TTC549 (cell line): ENCODE data around the gene BHLHA15.
"Not testable (repeated sequence)": the region's sequence is repeated elsewhere in the genome, so short reads cannot be mapped to it uniquely, and the experiment has no call there.

Experiments used
- FAIRE-seq: peaks from 2 replicates; lab custom pipeline; 2012; peaks lifted over from hg19 to GRCh38; lab: Jason Lieb, UNC

BHLHA15 gene

DNA sequence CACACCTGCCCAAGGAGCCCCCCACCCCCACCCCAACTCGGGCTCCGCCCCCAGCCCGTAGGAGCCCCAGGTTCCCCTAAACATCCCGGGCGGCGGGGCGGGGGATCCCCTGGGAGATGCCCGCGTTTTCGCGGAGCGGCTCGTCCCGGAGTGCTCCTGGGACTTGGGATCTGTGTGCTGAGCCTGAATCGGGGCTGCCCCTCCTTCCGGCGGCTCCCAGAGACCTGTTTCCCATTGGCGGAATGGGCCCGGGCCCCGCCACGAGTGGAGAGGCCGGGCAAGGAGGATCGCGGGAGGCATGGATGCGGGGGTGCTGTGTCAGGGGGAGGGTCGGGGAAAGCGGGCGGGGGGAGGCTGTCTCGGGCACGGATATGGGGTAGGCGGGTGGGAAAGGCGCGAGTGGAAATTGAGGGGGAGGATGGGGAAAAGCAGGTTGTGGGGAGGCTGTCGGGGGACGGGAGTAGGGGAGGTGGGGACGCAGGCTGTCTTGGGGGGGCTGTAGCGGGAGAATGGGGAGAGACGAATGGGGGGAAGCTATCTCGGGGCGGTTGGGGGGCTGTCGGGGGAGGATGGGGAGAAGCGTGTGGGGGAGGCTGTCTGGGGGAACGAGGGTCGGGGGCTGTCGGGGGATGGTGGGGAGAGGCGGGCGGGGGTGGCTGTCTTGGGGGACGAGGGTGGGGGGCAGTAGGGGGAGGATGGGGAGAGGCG lies 572 bp upstream of the BHLHA15 start:
- FAIRE-seq: no peak

DNA sequence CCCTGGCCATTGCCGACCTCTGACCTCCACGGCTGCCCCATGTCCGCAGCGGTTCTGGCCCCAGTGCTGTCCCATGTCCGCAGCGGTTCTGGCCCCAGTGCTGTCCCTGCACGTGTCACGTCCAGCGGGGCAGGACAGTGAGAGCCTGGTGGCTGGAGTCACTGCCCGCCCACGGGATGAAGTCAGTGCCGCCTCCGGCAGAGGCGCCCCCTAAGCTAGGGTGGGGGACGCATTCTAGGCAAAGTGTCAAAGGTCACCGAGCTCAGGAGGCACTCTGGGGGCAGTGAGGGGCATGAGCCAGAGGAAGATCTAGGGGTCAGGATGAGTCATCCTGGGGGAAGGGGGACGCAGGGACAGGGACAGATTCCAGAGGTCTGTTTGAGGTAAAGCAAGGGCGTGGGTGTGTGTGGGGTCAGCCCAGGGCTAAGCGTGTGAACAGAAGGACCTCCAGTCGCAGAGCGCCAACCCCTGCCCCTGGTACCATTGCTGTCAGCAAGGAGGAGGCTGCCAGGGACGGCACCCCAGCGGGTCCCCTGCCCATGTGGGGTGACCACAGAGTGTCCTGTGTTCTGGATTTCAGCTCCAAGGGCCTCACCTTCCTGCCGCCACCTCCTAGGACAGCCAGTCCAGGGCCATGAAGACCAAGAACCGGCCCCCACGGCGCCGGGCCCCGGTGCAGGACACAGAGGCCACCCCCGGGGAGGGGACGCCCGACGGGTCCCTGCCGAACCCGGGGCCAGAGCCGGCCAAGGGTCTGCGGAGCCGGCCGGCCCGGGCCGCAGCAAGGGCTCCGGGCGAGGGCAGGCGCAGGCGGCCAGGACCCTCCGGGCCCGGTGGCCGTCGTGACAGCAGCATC lies 665 bp downstream of the BHLHA15 start:
- no peak for FAIRE-seq

DNA sequence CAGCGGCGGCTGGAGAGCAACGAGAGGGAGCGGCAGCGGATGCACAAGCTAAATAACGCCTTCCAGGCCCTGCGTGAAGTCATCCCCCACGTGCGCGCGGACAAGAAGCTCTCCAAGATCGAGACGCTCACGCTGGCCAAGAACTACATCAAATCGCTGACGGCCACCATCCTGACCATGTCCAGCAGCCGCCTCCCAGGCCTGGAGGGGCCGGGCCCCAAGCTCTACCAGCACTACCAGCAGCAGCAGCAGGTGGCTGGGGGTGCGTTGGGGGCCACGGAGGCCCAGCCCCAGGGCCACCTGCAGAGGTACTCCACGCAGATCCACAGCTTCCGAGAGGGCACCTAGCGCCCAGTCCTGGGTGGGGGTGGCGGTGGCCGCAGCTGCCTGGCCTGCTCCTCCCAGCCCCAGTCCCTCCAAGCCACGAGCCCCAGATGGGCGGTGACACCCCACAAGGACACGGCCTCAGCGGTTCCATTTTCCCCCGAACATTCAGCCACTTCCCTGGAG lies 1.3 kb downstream of the BHLHA15 start:
- FAIRE-seq: no peak

DNA sequence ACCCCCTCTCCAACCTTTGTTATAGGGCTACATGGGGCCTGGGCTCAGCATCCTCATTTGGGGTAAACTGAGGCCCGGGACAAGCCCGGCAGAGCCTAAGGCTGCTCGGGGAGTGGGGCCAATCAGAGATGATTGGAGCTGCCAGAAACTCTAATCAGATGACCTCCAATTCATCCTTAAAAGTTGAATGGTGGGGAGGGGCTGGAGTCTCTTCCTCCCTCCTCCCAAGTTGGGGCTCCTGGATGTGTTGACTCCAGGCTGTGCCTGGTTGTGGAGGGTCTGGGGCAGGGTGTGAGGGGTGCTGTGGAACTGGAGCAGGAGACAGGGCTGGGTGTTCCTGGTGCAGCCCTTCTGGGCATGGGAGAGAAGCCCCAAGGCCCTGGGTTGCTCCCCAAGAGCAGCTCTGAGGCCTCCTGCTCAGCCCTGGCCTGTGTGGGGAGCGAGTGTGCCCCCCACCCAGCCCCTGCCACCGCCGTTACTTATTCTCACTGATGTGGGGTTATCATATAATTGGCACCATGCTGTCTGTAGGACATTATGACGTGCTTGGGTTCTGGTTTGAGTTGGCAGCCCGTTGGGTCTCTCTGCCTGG lies 2.2 kb downstream of the BHLHA15 start:
- no peak for FAIRE-seq

DNA sequence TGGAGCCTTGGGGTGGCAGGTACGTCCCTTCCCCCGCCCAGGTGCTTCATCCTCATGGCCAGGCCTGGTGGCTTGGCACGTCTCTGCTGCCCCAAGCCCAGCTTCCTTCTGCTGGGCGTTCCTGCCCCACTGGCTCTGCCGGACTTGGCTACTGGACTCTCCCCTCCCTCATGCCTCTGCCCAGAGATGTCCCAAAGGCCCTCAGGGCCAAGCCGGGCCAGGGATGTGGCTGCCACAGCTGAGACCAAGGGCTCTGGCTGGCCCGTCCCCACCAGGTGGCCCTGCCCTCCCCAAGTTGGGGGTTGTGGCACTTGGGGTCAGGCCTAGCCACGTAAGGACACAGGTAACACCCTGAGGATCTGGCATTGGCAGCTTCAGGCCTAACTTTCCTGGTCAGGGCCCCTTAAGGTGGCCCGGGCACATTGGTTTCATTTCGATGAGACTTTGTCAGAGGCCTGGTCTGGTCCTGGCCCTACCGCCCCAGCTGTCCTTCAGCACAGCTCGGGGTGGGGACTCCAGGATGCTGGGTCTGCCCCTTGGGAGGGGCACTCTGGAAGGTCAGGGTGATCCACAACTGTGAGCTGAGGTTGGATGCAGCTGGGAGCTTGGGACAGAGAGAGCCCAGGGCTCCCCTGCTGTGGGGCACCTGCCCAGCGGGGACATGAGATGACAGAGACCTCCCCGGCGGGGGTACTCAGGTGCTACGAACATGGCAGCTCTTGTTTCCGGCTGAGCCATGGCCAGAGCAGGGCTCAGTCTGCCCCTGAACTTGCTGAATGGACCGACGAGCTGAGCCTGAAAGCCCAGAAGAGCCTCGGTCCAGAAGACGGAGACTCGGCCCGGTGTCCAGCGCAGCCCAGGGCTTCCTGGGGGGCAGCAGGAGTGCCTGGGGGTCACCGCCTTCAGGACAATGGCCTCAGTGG lies 2.9 kb downstream of the BHLHA15 start:
- FAIRE-seq: no peak

DNA sequence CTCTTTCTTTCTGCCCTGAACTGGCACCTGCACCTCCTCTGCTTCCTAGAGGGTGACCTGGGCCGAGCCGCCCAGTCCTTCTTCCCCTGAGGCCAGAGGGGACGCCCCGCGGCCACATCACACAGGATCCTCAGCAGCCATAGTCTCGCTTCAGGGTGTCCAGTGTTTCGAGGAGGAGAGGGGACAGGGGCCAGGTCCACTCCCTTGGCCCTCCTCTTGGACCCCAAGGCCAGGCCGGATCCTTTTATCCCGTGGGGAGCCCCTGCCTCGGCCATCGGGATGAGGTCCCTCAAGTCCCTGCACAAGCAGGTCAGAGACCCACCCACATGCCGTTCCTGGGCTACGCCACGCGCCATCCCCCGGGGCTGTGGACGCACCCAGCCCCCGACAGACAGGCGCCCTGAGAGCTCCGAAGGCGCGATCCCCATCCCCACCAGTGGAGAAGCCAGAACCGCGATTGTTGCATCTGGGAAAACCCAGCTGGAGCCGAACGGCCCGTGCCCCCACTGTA lies 3.6 kb downstream of the BHLHA15 start:
- no peak for FAIRE-seq

DNA sequence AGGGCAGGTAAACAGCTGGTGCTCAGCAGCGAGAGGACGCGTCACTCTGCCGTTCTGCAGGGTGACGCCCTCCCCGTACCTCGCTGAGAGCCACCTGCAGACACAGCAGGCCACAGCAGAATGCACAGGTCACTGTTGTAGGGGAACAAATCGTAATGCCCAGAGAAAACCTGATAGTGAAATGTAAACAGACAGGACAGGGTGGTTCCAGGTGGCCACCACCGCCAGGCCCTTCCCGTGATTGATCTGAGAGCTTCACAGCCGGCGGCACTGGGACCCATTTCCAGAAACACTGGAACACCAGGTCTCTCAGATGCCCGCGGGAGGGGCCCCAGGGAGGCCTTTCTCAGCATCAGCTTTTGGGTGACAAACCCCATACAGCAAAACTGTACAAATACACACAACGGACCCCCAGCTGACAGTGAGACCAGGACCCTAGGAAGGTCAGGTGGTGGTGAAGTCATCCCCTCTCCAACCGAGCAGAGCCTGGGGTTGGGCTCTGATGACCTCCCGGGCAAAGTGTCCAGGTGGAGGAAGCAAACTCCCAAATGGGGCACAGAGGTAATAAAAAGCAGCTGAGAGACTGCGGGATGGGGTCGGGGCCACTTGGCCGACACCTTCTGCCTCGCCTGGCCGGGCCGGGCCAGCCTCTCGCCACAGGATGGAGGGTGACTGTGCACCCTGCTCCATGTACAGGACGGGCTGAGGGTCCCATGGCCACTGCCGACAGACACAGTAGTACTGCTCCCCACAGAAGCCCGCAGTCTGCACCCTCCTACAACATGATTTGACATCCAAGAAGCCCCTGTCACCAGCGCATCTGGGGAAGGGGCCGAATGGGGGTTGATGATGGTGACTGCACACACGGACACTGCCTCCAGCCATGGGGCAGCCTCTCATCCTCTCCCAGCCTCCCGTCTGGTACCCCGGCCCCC lies 4.6 kb downstream of the BHLHA15 start:
- FAIRE-seq: no peak

DNA sequence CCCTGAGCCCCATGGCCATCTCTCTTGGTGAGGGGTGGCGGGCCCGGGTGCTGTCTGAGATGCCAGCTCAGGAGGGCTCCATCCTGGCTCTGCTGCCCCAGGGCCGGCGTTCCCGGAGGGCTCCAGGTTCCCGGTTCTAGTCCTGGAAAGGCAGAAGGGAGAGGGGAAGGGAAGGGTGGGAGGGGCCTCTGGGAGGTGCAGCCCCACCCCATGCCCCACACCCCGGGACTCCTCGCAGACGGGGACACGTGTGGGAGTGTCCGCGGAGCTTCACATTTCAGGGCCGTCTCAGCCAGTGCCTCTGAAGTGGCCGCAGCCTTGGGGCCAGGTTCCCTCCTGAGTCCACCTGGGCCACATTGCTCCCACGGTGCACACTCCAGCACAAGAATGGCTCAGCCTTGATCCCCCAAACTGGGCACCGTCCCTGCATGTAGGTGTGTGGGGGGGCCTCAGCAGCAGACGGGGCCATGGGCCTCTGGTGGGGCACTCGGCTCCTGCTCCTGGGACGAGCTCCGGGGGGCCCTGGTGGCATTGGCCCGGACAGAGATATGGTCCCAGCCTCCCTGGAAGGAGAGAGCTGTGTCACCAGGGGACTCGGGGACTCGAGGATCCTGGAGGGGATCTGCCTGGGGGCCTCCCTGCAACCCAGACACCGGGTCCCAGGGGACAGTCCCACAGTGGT lies 5.8 kb downstream of the BHLHA15 start:
- FAIRE-seq: no peak

DNA sequence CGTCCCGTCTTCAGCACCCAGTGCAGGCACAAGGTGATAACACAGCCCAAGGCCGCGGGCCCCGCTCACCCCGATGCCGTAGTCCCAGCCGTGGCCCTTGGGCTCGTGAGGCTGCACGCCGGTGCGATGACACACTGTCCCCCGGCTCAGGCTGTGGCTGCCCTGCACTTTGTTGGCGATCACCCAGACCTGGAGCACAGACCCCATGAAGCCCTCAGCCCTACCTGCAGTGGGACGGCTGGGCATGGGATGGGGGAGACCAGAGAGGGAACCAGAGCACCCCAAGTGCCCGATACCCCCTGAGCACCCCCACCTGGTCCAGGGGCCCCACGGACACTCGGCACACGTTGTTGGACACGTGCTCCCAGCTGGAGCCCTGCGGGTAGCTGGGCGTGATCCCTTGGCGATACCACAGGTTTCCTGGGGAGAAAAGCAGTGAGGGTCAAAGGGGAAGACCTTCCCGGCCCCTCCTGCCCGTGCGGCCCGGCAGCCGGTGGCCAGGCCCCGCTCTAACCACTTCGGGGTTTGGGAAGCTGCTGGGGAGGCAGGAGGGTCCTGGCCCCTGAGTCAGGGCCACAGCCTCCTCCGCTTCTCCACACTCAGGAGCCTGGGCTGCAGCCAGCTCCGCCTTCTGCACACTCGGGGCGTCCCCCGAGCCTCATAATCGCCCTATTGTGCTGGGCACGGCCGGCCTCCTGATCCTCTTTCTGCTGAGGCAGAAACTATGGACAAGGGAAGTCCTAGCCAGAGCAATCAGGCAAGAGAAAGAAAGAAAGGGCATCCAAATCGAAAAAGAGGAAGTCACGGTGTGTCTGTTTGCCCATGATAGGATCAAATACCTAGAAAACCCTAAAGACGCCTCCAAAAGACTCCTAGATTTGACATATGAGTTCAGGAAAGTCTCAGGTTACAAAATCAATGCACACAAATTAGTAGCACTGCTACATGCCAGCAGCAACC lies 6.7 kb downstream of the BHLHA15 start:
- FAIRE-seq: no peak

DNA sequence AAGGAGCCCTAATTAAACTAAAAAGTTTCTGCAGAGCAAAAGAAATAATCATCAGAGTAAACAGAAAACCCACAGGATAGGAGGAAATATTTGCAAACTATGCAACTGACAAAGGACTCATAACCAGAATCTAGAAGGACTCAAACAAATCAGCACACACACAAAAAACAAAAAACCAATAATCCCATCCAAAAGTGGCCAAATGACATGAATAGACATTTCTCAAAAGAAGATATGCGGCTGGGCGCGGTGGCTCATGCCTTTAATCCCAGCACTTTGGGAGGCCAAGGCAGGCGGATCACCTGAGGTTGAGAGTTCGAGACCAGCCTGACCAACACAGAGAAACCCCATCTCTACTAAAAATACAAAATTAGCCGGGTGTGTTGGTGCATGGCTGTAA lies 8.1 kb downstream of the BHLHA15 start:
- FAIRE-seq: not testable (repeated sequence)

DNA sequence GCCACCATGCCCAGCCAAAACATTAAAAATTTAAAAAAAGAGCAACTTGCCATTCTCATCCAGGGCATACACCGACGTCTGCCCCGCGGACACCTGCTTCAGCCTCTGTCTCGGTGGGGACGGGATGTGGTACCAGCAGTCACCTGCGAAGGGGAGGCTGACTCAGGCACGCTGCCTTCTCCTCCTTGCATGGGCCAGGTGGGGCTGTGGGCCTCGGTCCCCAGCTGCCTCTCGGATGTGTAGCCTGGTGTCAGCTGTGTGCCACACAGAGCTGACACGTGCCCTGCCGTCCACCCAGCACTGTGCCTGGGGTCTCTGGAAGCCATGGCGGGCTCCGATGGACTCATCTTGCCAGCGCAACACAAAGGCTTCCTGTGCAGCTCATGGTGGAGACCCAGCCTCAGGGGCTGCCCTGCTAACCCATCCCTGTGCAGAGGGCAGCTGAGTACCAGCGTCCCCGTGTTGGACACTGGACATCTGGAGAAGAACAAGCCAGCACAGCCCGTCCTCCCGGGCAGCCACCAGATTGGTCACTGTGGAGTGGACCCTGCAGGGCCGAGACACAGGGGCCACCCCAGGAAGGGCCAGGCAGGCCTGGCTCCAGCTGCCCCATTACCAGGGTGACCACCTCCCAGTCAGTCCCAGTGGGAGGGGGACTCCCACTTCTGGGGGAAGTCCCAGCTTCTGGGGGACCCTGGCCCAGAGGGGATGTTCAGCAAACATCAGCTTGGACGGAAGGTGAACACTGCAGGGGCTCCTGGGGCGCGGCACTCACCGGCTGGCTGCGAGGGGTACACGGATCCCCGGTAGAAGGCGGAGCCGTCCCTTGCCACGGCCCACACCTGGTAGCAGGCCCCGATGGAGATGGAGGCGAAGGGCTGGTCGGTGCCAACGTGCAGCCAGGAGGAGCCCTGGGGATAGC lies 10.6 kb downstream of the BHLHA15 start:
- no peak for FAIRE-seq

DNA sequence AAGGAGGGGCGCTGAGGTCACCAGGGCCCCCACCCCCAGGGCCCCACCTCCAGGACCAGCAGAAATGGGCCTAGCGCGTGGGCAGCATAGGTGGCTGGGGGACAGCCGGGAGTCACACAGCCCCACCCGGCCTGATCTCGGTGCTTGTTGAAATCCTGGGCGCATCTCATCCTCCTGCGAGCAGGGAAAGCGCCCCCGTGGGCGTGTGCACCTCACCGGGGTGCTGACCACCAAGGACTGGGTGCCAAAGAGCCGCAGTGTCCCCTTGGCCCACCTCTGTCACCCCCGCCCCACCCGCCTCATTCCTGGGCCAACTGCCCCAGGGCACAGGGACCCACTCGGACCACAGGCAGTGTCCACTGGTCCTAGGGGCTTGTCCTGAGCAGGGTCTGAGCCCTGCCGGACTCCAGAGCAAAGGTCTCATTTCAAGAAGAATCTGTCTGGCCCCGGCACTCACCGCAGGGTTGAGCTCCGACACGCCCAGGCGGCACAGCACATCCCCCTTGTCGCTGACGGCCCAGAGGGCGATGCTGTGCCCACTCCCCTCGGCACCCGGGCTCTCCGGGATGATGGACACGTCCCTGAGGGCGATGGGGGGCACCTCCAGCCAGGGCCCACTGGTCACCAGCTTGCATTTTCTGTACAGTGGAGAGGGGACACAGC lies 11.4 kb downstream of the BHLHA15 start:
- no peak for FAIRE-seq

DNA sequence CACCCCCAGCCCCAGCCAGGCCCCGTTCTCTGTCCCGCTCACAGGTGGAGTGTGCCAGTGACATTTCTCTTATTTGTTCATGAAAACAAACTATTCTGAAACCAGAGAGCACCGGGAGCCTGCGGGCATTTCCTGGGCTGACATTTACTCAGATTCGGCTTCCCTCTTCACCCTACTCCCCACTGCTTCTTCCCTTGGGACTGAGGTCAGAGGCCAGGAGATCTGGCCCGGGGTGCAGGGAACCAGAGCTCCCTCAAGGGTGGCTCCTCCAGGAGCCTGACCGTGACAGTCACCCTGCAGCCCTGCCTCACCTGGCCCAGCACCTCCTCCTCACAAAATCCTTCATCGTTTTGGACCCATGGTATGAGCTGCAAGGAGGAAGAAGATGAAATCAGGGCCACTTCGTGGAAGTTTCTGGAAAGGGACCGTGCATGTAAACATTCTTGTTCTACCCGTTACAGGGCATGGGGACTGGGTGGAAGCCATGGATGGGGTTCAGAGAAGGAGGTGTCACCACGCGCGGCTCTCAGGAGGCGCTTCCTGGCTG lies 12.2 kb downstream of the BHLHA15 start:
- FAIRE-seq: no peak

DNA sequence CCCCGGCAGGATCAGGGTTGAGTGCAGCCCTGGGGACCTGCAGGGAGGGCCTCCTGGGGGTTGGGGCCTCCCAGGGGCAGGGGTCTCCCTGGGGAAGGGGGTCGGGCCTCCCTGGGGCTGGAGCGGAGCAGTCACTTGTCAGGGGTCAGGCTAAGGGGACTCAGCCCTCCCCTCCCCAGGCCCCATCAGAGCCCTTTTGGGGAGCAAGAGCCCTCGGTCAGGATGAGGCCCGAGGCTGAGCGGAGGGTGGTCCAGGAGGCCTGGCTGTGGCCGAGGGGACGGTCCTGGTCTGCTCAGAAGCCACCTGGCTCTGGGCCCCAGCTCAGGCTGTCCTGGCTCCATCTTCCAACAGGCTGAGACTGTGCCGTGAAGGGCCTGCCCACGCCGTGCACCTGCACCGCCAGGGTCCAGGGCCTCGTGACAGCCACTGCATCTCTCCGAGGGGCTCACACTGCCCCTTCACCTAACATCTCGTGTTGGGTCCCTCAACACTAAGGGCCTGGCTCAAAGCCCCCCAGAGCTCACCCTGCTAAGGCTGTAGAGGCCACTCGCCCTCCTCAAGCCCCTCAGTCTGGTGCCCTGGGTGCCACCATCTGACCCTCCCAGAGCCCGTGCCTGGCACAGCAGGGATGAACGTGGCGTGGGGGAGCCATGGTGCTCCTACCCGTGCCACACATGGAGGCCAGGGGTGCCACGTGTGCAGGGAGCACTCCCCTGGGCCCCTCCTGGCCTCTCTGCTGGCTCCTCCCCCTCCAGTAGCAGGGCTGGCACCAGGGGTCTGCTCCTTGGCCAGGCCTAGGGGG lies 12.9 kb downstream of the BHLHA15 start:
- FAIRE-seq: no peak

DNA sequence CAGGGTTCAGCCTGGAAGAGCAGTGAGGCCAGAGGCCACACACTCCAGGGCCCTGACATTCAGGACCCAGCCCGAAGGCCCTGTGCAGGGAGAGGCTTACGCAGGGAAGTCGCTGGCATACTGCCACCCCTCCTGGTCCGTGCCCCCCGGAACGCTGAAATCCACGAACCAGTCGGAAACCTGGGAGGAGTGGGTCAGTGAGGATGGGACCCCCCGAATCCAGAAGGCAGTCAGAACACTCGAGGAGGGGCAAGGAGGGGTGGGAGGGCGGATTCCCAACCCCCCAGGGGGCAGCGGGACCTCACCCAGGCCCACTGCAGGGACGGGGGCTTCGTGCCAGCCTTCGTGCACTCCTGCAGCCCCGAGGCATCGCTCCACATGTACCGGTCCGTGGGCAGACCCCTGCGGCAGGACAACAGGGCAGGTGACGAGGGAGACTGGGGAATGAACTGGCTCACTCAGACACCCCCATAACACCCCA lies 13.5 kb downstream of the BHLHA15 start:
- no peak for FAIRE-seq
